ENCODE results near the gene CXCR4. TPM values are rescaled to one million over a fixed set of nuclear protein-coding genes. Genes with fewer than 3 reads are reported as not detected.

The CXCR4 gene
- total RNA-seq, 1 experiment from 2014 or later, result 1.1 TPM

DNA sequence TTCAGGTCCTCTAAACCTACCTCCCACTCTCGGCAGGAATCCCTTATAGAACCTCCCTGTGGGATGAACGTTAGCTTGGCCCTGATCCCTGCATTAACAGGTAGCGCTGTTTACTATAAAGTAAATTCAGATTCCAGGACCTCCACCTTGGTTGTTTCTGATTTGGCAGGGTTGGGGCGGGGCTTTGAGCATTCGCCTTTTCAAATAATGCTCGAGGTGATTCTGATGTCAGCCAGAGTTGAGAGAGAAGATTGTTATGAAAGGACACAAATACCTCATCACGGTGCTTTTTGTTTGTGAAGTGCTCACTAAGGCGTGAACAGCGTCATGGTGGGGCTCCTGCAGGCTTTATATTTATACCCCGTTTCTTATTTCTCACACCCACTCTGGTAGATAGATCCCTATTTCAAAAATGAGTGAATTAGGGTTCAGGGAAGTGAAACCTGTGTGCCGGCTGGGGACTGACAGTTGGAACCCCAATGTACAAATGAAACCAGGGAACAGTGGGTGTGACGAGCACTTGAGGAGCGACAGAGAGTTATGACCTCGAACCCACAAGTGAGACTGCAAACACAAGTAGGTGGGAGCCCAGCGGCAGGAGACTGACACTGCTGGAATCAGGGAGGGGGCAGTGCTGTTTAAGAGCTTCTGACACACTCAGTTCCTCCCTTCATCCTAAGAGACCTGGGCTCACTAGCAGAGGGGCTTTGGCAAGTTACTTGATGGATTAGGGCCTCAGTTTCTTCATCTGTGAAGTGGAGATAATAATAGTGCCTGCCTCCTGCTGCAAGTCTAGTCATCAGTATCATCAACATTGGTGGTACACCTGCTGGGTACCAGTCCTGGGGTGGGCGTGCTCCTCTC is 14.2 kb upstream of the CXCR4 start:
- no peaks in the 10 kb centered on the region for H3K27me3 ChIP-seq (ENCODE audit: insufficient read depth, low read depth)
- no peaks in the 10 kb centered on the region for H3K9me2 ChIP-seq (ENCODE audit: insufficient read depth)
- no peak for DNase-seq
- no peaks in the 10 kb centered on the region for H4K20me1 ChIP-seq (ENCODE audit: insufficient read depth)
- H2AFZ ChIP-seq, result no peak overlapping the region
- no peaks in the 10 kb centered on the region for H3K36me3 ChIP-seq (ENCODE audit: low read depth)
- no peak for TF ChIP-seq EZH2 (IDR thresholded peaks at IDR 0.05; ENCODE audit: low read depth)
- TF ChIP-seq, protein P1, sequence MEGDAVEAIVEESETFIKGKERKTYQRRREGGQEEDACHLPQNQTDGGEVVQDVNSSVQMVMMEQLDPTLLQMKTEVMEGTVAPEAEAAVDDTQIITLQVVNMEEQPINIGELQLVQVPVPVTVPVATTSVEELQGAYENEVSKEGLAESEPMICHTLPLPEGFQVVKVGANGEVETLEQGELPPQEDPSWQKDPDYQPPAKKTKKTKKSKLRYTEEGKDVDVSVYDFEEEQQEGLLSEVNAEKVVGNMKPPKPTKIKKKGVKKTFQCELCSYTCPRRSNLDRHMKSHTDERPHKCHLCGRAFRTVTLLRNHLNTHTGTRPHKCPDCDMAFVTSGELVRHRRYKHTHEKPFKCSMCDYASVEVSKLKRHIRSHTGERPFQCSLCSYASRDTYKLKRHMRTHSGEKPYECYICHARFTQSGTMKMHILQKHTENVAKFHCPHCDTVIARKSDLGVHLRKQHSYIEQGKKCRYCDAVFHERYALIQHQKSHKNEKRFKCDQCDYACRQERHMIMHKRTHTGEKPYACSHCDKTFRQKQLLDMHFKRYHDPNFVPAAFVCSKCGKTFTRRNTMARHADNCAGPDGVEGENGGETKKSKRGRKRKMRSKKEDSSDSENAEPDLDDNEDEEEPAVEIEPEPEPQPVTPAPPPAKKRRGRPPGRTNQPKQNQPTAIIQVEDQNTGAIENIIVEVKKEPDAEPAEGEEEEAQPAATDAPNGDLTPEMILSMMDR (conservative IDR thresholded peaks at IDR 0.05), result no peak
- no peaks in the 10 kb centered on the region for H3K79me2 ChIP-seq (ENCODE audit: low read depth)
- H3K4me2 ChIP-seq, result no peak overlapping the region
- intact Hi-C loops (cut with micrococcal nuclease; ENCODE audit: unreplicated experiment), result no loop called here
- peaks cover 26% of the 10 kb centered on the region for H3F3A ChIP-seq (ENCODE audit: insufficient read depth, low read depth)
- H3K4me3 ChIP-seq, result no peak overlapping the region
- peaks cover 49% of the 10 kb centered on the region for H3K4me1 ChIP-seq (replicated peaks; ENCODE audit: insufficient read depth)
- no peak overlapping the region for H3K27ac ChIP-seq
- no peaks in the 10 kb centered on the region for H3K9me3 ChIP-seq (ENCODE audit: insufficient read depth, low read depth)
- POLR2A ChIA-PET (ENCODE audit: unreplicated experiment), result no interaction called here
- BruUV-seq (replicated peaks), result no TSS peak
- CTCF ChIA-PET, result no interaction called here

DNA sequence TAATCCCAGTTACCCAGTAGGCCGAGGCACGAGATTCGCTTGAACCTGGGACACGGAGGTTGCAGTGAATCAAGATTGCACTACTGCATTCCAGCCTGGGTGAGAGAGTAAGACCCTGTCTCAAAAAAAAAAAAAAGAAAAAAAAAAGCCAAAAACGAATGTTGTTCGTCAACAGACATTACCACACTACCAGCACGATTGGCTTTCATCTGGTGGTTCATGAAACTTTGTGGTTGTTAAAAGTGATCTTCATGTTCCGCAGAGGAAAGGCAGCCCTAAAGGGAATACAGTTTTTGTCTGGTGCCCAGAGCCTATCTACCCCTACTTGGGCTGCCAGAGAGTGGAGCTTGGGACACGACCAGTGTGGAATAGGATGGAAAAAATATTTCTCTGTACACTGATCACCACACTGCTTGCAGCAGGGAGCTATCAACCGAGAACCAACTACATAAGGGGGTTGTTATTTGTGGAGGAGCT is 13.6 kb upstream of the CXCR4 start:
- H2AFZ ChIP-seq, result no peak overlapping the region
- no peaks in the 10 kb centered on the region for H3K27me3 ChIP-seq (ENCODE audit: insufficient read depth, low read depth)
- no TSS peak for BruUV-seq (replicated peaks)
- intact Hi-C loops (cut with micrococcal nuclease; ENCODE audit: unreplicated experiment), result no loop called here
- H3F3A ChIP-seq (ENCODE audit: insufficient read depth, low read depth), result peaks cover 20% of the 10 kb centered on the region; the same call in 1 of the 2 replicates
- ChIA-PET POLR2A (ENCODE audit: unreplicated experiment) (no interaction called here), CTCF (no interaction called here)
- H3K27ac ChIP-seq, result no peak overlapping the region
- peaks cover 42% of the 10 kb centered on the region for H3K4me1 ChIP-seq (replicated peaks; ENCODE audit: insufficient read depth)
- no peaks in the 10 kb centered on the region for H3K79me2 ChIP-seq (ENCODE audit: low read depth)
- no peak overlapping the region for H3K4me3 ChIP-seq
- TF ChIP-seq, protein P1 (conservative IDR thresholded peaks at IDR 0.05), result no peak
- TF ChIP-seq EZH2 (IDR thresholded peaks at IDR 0.05; ENCODE audit: low read depth), result no peak
- H3K9me2 ChIP-seq (ENCODE audit: insufficient read depth), result no peaks in the 10 kb centered on the region
- H3K36me3 ChIP-seq (ENCODE audit: low read depth), result no peaks in the 10 kb centered on the region
- H3K9me3 ChIP-seq (ENCODE audit: insufficient read depth, low read depth), result no peaks in the 10 kb centered on the region
- no peaks in the 10 kb centered on the region for H4K20me1 ChIP-seq (ENCODE audit: insufficient read depth)
- H3K4me2 ChIP-seq, result no peak overlapping the region
- no peak for DNase-seq

DNA sequence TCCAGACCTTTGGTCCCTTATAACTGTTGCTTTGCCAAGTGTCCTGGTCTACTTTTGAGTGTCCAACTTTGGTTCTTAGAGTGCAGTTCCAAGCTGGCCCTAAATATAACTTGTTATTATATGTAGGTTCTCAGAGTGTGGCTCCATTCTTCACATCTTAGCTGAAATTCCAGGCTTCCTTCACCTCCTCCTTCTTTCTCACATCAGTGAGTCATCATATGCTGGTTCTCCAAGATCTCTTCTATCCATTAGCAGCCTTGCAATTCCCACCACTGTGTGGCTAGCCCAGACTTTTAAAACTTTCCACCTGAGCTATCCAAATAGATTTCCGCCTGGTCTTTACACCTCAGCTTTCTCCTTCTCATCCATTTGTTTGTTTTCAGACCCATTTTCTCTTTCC is 12.6 kb upstream of the CXCR4 start:
- no peak for TF ChIP-seq EZH2 (IDR thresholded peaks at IDR 0.05; ENCODE audit: low read depth)
- TF ChIP-seq, protein P1 (conservative IDR thresholded peaks at IDR 0.05), result no peak
- no peaks in the 10 kb centered on the region for H3K79me2 ChIP-seq (ENCODE audit: low read depth)
- H3K27me3 ChIP-seq (ENCODE audit: insufficient read depth, low read depth), result no peaks in the 10 kb centered on the region
- no peaks in the 10 kb centered on the region for H4K20me1 ChIP-seq (ENCODE audit: insufficient read depth)
- peaks cover 16% of the 10 kb centered on the region; the same call in 1 of the 2 replicates for H3F3A ChIP-seq (ENCODE audit: insufficient read depth, low read depth)
- no peaks in the 10 kb centered on the region for H3K36me3 ChIP-seq (ENCODE audit: low read depth)
- no peaks in the 10 kb centered on the region for H3K9me2 ChIP-seq (ENCODE audit: insufficient read depth)
- no peaks in the 10 kb centered on the region for H3K9me3 ChIP-seq (ENCODE audit: insufficient read depth, low read depth)
- intact Hi-C loops (cut with micrococcal nuclease; ENCODE audit: unreplicated experiment), result no loop called here
- peaks cover 32% of the 10 kb centered on the region for H3K4me1 ChIP-seq (replicated peaks; ENCODE audit: insufficient read depth)
- DNase-seq, result peak in 1 of 2 experiments; percentile 48
- BruUV-seq (replicated peaks), result no TSS peak
- no peak overlapping the region for H3K27ac ChIP-seq
- H2AFZ ChIP-seq, result no peak overlapping the region
- H3K4me3 ChIP-seq, result no peak overlapping the region
- POLR2A ChIA-PET (ENCODE audit: unreplicated experiment), result no interaction called here
- CTCF ChIA-PET, result no interaction called here
- no peak overlapping the region for H3K4me2 ChIP-seq

Measured in PC-9 (cell line).